HEK293T (cell line): Measurements from ENCODE around the gene PRKCA.

ENCODE experiments used
- BHLHE40 ChIP-seq: fragments of 450-650 bp; IDR thresholded peaks from 2 replicates; pipeline ENCODE4 v1.6.1; 2016; ENCODE audit warnings: mild to moderate bottlenecking, moderate library complexity, borderline replicate concordance
- FOXA1 ChIP-seq: fragments of 450-650 bp; IDR thresholded peaks from 2 replicates; pipeline ENCODE4 v1.6.1; 2016; ENCODE audit warnings: mild to moderate bottlenecking
- FOXM1 ChIP-seq: fragments of 450-650 bp; IDR thresholded peaks from 2 replicates; pipeline ENCODE4 v1.6.1; 2017; ENCODE audit warnings: mild to moderate bottlenecking, borderline replicate concordance
- L3MBTL2 ChIP-seq: fragments of 450-650 bp; conservative IDR thresholded peaks from 2 replicates; pipeline ENCODE4 v1.6.1; 2016; ENCODE audit warnings: mild to moderate bottlenecking
- TF ChIP-seq, protein P1 (sequence below): fragments of 450-650 bp; IDR thresholded peaks from 2 replicates; pipeline ENCODE4 v1.6.1; 2016

- no peak for TF ChIP-seq FOXM1
- TF ChIP-seq BHLHE40, result no peak
- no peak for TF ChIP-seq FOXA1
- TF ChIP-seq, protein P1, sequence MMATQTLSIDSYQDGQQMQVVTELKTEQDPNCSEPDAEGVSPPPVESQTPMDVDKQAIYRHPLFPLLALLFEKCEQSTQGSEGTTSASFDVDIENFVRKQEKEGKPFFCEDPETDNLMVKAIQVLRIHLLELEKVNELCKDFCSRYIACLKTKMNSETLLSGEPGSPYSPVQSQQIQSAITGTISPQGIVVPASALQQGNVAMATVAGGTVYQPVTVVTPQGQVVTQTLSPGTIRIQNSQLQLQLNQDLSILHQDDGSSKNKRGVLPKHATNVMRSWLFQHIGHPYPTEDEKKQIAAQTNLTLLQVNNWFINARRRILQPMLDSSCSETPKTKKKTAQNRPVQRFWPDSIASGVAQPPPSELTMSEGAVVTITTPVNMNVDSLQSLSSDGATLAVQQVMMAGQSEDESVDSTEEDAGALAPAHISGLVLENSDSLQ, result no peak
- no peak for TF ChIP-seq L3MBTL2
Observed at GRCh38 chr17:66383333-66383732, 80.9 kb downstream of the PRKCA start.
